SKM-1 (cell line): ENCODE data around the gene CACNA1S.

Experiments used
- DNase-seq: peaks from one replicate; lab custom pipeline; 2025; ENCODE audit not compliant: unreplicated experiment; lab: John Stamatoyannopoulos, UW

The CACNA1S gene

DNA sequence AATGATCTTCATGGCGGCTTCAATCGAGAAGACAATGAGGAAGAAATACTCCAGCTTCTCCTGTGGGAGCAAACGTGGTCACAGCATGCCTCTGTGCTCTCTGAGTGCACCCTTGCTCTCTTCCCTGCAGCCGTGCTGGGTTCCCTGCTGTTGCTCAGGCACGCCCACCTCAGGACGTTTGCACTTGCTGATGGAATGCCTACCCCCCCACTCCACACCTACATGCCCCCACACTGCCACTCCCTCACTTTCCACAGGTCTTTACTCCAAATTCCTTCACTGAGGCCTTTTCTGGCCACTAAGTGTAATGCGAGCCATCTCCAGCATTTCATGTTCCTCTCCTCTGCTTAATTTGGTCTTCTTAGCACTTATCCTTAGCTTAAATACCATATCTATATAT lies 18.3 kb downstream of the CACNA1S start:
- DNase-seq: no peak

DNA sequence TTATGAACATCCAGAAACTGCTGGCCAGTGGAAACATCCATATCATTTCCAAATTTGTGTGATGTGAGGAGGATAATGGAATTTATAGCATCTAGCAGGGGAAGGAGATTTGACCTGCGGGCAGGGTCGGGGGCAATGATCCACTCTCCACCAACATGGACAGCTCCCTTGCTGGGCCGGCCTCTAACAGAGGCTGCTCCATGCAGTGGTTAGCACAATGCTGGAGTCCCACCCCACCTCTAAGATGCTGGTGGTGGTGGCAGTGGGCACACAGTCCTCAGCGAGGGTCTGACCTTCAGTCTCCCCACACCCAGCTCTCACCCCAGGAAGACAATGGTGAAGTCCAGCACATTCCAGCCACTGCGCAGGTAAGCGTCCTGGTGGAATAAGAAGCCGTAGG lies 18.7 kb downstream of the CACNA1S start:
- DNase-seq: no peak

- DNase-seq: no peak
These were observed 19.5 kb downstream of the CACNA1S start for GRCh38 chr1:201092738-201093137.

GRCh38 chr1:201091256-201091655 lies 21.0 kb downstream of the CACNA1S start:
- DNase-seq: no peak

DNA sequence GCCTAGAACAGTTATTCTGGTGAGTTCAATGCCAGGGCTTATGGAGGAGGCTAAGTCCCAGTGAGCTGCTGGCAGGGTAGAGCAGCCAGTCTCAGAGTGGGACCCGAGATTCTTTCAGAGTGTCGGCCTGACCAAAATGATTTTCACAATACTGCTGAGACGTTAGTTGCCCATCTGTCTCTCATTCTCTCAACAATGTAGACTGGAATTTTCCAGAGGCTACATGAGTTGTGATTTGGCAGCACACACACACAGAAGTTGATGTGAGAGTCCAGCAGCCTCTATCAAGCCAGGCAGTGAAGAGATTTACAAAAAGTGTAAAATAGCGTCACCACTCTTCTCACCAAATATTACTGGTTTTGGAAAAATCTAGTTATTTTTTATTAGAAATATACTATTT lies 21.7 kb downstream of the CACNA1S start:
- no peak for DNase-seq

- DNase-seq: no peak
These were observed 22.6 kb downstream of the CACNA1S start for GRCh38 chr1:201089596-201089995.

- no peak for DNase-seq
These were observed 23.2 kb downstream of the CACNA1S start for GRCh38 chr1:201088901-201089525.

GRCh38 chr1:201088395-201088794 lies 23.8 kb downstream of the CACNA1S start:
- DNase-seq: no peak

- DNase-seq: peak; percentile 42
These were observed 26.1 kb downstream of the CACNA1S start for GRCh38 chr1:201085902-201086735.

DNA sequence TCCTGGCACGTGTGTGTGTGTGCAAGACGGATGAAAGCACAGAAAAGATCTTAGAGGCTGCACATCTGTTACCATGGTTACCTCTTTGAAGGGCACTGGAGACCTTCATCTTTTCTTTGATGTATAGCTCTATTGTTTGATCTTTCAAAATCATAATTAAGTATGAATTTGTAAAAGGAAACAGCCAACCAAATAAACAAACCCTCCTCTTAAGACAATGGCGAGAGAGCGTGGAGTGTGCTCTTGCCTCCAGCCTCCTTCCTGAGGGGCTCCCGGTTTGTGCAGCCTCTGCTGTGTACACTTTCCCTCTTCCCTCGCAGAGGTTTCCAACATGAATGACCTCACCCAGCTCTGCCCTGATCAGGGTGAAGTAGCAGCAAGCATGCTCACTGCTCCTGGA lies 27.9 kb downstream of the CACNA1S start:
- no peak for DNase-seq

DNA sequence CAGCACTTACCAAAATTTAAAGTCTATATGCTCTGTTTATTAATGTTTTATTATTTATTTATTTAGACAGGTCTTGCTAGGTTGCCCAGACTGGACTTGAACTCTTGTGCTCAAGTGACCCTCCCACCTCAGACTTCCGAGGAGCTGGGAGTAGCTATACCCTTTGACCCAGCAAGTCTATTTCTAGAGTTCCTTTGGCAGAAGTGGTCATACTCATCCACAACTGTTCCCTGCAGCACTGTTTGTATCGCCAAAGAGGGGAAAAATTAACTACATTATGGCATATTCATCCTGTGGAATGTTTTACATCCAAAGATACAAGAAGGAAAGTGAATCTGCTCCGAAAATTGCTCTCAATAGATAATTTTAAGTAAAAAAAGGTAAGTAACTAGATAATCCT lies 28.5 kb downstream of the CACNA1S start:
- DNase-seq: no peak

- no peak for DNase-seq
These were observed 32.1 kb downstream of the CACNA1S start for GRCh38 chr1:201080135-201080534.

DNA sequence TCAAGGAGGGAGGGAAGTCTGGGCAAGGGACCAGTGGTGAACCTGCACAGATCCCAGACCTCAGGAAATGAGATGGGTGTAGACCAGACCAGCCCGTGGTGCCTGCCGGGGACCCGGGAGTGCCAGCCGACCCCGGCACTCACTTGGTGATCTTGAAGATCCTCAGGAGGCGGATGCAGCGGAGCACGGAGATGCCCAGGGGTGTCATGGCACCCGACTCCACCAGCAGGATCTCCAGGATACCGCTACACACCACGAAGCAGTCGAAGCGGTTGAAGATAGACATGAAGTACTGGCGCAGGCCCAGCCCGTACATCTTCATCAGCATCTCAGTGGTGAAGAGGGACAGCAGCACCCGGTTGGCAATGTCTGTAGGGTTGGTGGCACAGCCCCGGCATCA lies 34.5 kb downstream of the CACNA1S start:
- DNase-seq: no peak

- DNase-seq: no peak
These were observed 35.1 kb downstream of the CACNA1S start for GRCh38 chr1:201077116-201077515.

DNA sequence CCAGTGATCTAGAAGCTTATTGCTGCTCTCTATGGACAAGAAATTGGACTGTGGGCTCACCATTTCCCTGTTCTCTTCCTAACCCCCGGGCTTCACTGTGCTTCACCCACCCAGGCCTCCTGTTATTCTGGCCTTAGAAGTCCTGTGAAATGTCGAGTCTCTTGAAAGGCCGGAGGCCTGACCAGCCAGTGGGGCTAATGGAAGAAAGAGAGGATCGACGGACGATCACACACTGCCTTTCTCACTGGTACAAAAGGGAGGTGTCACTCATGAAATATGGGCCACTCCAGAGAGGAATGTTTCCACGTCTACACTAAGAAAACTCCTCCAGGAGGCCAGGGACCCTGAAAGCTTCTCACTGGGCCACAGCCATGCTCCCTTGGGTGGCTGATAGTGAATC lies 36.1 kb downstream of the CACNA1S start:
- no peak for DNase-seq

DNA sequence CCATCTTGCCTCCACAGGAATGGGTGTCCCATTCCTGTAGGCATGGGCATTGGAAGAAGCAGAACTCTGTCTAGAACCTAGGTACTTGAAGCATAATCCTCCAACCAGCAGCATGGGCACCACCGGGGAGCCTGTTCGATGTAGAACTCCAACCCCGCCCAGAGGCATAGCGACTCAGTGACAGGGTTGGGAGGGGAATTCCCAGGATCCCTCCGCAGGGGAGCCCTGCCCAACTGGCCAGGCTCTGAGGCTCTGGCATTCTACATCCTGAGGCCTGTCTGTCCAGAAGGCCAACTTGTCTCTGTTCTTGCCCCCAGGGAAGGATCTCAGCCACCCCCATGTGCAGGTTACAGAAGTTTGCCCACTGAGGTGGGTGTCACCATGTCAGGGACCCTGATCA lies 38.2 kb downstream of the CACNA1S start:
- no peak for DNase-seq

DNA sequence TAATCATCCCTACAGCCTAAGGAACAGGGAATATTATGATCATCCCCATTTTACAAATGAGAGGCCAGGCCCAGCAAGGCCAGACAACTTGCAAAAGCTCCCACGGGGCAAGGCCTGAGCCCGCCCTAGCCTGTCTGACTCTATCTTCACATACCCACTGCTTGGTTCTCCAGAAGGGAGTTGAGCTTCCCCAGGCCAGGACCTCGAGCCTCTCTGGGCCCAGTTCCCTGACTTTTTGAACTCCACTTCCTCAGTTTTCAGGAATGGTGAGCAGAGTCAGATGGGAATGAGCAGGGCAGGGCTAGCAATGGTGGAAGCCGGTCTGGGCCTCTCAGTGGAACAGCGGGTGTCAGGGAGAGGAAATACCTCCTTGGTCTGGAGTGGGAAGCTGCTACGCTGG lies 39.3 kb downstream of the CACNA1S start:
- DNase-seq: no peak

- no peak for DNase-seq
These were observed 40.1 kb downstream of the CACNA1S start for GRCh38 chr1:201072149-201072548.

DNA sequence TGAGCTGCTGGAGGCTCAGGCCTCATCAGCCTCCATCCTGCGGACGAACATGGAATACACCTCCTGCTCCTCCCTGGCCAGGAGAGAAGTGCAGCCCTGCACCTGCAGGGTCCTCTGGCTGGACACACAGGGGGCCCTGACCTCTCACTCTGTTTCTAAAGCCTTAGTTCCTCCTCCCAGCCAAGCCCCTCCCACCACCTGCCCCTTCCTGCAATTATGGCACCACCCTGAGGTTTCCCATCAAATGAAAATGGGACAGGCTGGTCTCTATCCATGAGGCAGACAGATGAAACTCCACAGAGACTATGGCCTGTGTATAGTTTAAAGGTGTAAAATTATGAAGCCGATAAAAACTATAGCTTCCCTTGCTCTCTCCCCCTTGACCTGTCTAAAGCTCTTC lies 42.6 kb downstream of the CACNA1S start:
- no peak for DNase-seq

GRCh38 chr1:201068976-201069375 lies 43.2 kb downstream of the CACNA1S start:
- no peak for DNase-seq

GRCh38 chr1:201066986-201067385 lies 45.2 kb downstream of the CACNA1S start:
- DNase-seq: no peak

- DNase-seq: no peak
These were observed 46.5 kb downstream of the CACNA1S start for GRCh38 chr1:201065686-201066085.

DNA sequence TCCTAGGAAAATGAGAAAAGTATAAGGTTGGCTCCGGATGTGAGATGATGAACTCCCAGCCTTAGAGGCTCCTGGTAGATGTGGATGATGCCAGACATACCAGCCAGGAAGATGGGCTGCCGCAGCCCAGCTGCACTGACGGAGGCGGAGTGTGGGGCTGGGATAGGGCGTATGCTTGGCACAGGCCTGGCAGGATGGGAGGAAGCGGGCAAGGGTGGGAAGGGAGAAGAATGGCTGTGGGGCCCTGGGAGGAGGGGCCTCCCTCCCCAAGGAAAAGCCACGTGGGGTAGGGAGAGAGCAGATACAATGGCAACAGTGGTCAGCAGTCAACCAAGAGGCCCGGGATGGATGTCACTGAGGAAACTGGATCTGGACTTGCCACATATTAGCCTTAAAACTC lies 47.4 kb downstream of the CACNA1S start:
- DNase-seq: no peak
